GM19238 (cell line): Measurements from ENCODE around the gene THEM4.
"Not testable (repeated sequence)": the region's sequence is repeated elsewhere in the genome, so short reads cannot be mapped to it uniquely, and the experiment has no call there.

Experiments
- DNase-seq: peaks from one replicate; pipeline ENCODE4 v3.0.0; 2011; ENCODE audit warnings: low spot score; ENCODE audit not compliant: insufficient read length

The THEM4 gene

GRCh38 chr1:151893176-151893924, 16.0 kb downstream of the THEM4 start:
- DNase-seq: no peak

GRCh38 chr1:151892190-151892589, 17.1 kb downstream of the THEM4 start:
- DNase-seq: no peak

GRCh38 chr1:151891512-151891911, 17.8 kb downstream of the THEM4 start:
- no peak for DNase-seq

DNA sequence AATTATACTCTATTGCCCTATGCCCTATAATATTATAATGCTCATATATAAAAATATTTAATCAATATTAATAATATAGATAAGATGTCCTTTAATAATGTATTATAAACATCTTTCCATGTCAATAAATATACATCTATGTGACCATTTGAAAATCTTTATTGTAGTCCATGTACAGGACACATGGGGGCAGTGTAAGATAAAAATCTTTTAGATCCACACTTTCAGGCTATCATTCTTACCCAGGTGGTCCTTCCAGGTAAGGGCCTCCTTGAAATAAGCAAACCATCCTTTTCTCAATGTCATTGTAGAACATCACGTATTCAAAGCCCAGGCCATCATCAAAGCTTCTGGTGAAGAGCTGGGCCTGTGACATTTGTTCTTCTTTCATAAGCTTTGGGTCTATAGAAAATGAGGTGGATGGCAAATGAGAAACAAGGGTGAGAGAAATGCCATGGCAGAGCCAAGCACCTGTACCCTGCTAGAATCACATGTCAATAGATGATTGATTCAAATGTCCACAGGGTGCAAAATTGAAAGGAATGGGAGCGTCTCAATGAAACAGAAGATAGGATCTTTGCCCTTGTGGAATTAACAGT, 20.2 kb downstream of the THEM4 start:
- DNase-seq: no peak

- no peak for DNase-seq
Observed at GRCh38 chr1:151887028-151887427, 22.3 kb downstream of the THEM4 start.

GRCh38 chr1:151885479-151885878, 23.8 kb downstream of the THEM4 start:
- DNase-seq: no peak

- not testable (repeated sequence) for DNase-seq
Observed at GRCh38 chr1:151884879-151885278, 24.4 kb downstream of the THEM4 start.

GRCh38 chr1:151884445-151884844, 24.9 kb downstream of the THEM4 start:
- DNase-seq: not testable (repeated sequence)

DNA sequence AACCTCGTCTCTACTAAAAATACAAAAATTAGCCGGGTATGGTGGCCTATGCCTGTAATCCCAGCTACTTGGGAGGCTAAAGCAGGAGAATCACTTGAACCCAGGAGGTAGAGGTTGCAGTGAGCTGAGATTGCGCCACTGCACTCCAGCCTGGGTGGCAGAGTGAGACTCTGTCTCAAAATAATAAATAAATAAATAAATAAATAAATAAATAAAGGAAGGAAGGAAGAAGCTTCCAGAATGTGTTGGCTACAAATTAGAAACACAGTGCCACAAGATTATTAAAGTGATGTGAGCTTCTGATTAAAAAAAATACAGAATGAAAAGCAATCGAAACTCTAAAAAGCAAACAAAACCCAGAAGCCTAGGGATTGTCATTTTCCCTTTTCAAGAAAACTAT, 25.4 kb downstream of the THEM4 start:
- not testable (repeated sequence) for DNase-seq

GRCh38 chr1:151882918-151883317, 26.4 kb downstream of the THEM4 start:
- DNase-seq: not testable (repeated sequence)

GRCh38 chr1:151882466-151882865, 26.8 kb downstream of the THEM4 start:
- no peak for DNase-seq

GRCh38 chr1:151881479-151881878, 27.8 kb downstream of the THEM4 start:
- no peak for DNase-seq

- DNase-seq: no peak
Observed at GRCh38 chr1:151875419-151876097, 33.8 kb downstream of the THEM4 start.

GRCh38 chr1:151872776-151873175, 36.5 kb downstream of the THEM4 start:
- not testable (repeated sequence) for DNase-seq

- DNase-seq: no peak
Observed at GRCh38 chr1:151871284-151872030, 37.9 kb downstream of the THEM4 start.

- DNase-seq: no peak
Observed at GRCh38 chr1:151868486-151868885, 40.8 kb downstream of the THEM4 start.

GRCh38 chr1:151867765-151868411, 41.4 kb downstream of the THEM4 start:
- DNase-seq: no peak

GRCh38 chr1:151867321-151867720, 42.0 kb downstream of the THEM4 start:
- DNase-seq: no peak

- no peak for DNase-seq
Observed at GRCh38 chr1:151864411-151864810, 44.9 kb downstream of the THEM4 start.

DNA sequence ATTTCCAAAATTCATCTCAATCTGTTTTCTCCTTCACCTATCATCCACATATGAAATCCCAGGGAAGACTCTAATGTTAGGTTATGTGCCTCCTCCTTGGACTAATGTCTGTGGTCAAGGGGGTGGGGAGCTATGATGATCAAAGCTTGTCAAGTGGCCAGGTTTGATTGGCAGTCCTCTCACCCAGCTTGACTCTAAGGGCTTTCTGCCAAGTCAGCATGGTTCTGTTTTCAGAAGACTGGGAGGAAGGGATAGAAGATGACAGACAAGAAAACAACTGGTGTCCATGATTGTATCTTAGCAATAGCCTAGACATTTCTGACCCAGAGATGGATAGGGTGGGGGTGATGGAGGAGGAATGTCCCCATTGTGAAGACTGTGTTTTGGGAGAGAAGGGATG, 46.7 kb downstream of the THEM4 start:
- no peak for DNase-seq

GRCh38 chr1:151860504-151861187, 48.7 kb downstream of the THEM4 start:
- no peak for DNase-seq
